ENCODE data around the gene CAMK1G. TPM values are rescaled to one million over a fixed set of nuclear protein-coding genes. Genes with fewer than 3 reads are reported as not detected.
A peak's percentile ranks its signal among the peaks of the same experiment; 100 is the strongest.

CAMK1G gene
- polyA plus RNA-seq, 1 of the 3 experiments (the other 2 are of a cell fraction) = 15.1 TPM

- TF ChIP-seq EZH2phosphoT487 (IDR thresholded peaks at IDR 0.05; ENCODE audit: borderline replicate concordance, low read depth) (no peak), CTCF (IDR thresholded peaks at IDR 0.05) (no peak), RXRA (IDR thresholded peaks at IDR 0.05; ENCODE audit: borderline replicate concordance, low read depth) (peak; percentile 27; the same call in 1 of the 2 replicates), TAF1 (IDR thresholded peaks at IDR 0.05; ENCODE audit: borderline replicate concordance, low read depth, low read length) (no peak), RAD21 (IDR thresholded peaks at IDR 0.05; ENCODE audit: low read length) (no peak), NFIC (IDR thresholded peaks at IDR 0.05; ENCODE audit: borderline replicate concordance) (no peak; the same call in 1 of the 2 replicates), IRF3 (IDR thresholded peaks at IDR 0.05; ENCODE audit: low read depth, low read length) (no peak), POLR2AphosphoS5 (IDR thresholded peaks at IDR 0.05; ENCODE audit: low read depth, low read length) (no peak; the same call in 1 of the 2 replicates), SIN3A (IDR thresholded peaks at IDR 0.05; ENCODE audit: borderline replicate concordance, low read depth, low read length) (no peak), MXI1 (IDR thresholded peaks at IDR 0.05; ENCODE audit: low read depth, low read length) (no peak), MAX (IDR thresholded peaks at IDR 0.05; ENCODE audit: low read depth) (peak; percentile 89), JUND (IDR thresholded peaks at IDR 0.05) (peak; percentile 75), FOXM1 (IDR thresholded peaks at IDR 0.05; ENCODE audit: low read depth) (no peak), GATA2 (CRISPR knock-in tag; IDR thresholded peaks at IDR 0.05) (no peak), YY1 (IDR thresholded peaks at IDR 0.05; ENCODE audit: low read depth) (no peak), EP300 (IDR thresholded peaks at IDR 0.05; ENCODE audit: borderline replicate concordance in 1 of 2, low read depth in 1 of 2, low read length in 1 of 2) (peak in 1 of 2 experiments; percentile 12; a peak in 1 of 4 replicates), USF1 (IDR thresholded peaks at IDR 0.05; ENCODE audit: borderline replicate concordance, low read depth) (no peak), CHD2 (IDR thresholded peaks at IDR 0.05; ENCODE audit: low read length, partially characterized antibody) (no peak), NRF1 (IDR thresholded peaks at IDR 0.05; ENCODE audit: low read depth, low read length) (no peak)
These were observed 67.6 kb downstream of the CAMK1G start (continued) for GRCh38 chr1:209651138-209651587.

Data from SK-N-SH (cell line).